ENCODE measurements around the gene RIPK1. TPM values are rescaled to one million over a fixed set of nuclear protein-coding genes. Genes with fewer than 3 reads are reported as not detected.
"Not testable (repeated sequence)": the region's sequence is repeated elsewhere in the genome, so short reads cannot be mapped to it uniquely, and the experiment has no call there.

RIPK1 gene
- total RNA-seq, 1 donor from 2014 or later = 29.1 TPM

DNA sequence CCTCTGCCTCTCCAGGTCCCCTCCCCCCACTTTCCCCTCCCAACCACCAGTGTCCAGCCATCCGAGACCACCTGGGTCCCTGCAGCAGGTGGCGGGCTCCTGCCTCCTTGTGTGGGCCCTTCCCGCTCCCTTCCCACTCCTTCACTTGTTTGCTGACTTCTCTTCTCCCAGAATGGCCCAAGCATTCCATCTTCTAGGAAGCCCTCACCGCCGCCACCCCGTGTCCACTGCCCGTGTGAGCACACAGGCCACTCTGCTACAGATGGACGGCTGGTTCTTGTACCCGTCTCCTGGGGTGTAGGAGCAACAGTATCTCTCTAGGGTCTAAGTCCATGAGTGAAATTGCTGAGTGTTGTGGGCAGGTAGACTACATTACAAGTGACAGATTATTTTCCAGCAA, 65.2 kb downstream of the RIPK1 start:
- no peak for DNase-seq (ENCODE audit: low spot score)

DNA sequence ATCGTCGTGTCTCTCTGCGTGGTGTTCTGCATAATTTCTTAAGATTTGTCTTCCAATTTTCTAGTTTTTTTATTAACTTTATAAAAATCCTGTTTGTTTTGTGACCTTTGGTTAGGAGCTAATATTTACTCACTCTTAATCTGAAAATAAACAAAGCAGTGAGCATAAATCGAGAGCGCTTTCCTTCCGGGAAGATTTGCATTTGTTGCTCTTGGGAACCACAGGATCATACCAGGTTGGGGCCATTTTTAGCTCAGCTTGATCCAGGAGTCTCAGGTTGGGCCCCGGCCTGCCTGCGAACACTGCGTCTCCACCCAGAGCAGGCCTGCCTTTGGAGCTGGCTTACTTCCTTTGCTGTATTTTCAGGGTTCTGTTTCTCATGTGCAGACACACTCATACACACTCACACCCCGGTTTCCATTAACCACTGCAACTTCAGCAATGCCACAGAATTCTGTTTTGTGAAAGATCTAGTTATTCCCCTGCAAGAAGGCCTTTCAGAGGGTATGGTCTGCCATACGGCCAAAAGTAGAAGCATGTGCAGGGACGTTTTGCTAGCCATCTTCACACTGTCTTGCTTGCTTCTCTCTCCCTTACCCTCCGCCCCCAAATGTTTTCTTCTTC, 67.5 kb downstream of the RIPK1 start:
- no peak for DNase-seq (ENCODE audit: low spot score)

DNA sequence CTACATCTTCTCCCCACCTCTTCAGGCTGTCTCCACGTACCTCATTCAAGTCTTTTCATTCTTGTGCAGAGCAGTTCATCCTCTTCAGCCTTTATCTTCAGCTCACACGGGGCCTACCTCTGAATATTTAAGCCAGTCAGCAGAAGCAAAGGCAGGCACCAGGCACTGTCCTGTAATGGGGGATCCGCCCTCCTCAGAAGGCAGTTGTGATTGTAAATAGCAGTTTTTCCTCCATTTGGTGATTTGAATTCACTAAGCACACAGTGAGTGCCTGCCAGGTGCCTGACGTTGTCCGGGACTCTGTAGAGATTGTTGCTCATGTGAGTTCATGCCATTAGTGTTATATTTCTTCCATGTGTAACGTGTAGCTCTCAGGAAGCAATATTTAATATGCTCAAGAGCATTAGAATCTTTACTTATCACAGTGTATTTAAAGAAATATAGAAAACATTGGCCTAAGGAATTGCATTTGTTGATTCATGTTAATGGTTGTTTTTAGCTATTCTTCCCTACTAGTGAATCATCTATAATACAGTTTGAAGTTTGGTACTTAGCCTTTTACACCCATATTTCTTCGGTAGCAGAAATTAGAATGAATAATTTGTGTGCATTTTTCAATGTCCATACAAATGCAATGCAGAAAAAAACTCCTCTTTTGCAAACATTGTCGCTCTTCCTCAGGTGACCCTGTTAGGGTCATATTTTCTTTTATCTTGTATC, 68.2 kb downstream of the RIPK1 start:
- DNase-seq (ENCODE audit: low spot score) = no peak

DNA sequence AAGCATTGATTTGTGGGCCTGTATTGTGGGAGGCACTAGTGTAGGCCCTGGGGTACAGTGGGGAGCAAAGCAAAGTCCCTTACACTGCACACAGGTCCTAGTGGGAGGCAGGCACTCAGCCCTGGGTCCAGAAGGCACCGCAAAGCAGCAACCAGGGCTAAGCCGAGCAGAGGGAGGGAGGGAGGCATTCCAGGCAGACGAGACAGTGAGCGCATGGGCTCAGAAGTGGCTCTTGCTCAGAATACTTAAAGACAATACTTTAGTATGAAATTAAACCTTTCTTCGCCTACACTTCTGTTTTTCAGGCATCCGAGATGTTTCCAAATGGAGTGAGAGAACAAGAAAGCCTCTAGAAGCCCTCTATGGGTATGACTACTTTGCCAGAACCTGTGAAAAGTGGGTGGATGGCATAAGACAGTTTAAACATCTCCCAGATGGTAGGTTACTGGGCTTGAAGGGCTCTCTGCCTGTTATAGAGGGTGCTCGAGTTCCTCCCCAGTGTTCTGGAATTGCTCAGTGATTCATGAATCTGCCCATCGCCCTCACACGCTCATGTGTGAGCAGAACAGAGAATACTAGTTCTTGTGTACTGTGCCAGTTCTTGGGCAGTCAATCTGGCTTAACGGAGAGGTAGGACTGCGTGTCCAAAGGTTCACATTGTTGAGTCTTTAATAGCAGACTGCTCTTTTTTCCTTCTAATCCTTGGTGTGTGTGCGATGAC, 68.9 kb downstream of the RIPK1 start:
- DNase-seq (ENCODE audit: low spot score) = no peak

DNA sequence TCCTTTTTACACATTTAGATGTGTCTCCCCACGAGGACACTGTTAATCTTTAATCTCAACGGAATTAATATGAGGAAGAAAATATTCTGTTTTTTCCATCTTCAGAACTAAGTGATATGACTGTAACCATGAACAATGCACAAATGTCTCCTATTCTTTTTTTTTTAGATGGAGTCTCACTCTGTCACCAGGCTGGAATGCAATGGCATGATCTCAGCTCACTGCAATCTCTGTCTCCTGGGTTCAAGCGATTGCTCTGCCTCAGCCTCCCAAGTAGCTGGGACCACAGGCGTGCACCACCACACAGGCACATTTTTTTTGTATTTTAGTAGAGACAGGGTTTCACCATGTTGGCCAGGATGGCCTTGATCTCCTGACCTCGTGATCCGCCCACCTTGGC, 69.6 kb downstream of the RIPK1 start:
- not testable (repeated sequence) for DNase-seq (ENCODE audit: low spot score)

DNA sequence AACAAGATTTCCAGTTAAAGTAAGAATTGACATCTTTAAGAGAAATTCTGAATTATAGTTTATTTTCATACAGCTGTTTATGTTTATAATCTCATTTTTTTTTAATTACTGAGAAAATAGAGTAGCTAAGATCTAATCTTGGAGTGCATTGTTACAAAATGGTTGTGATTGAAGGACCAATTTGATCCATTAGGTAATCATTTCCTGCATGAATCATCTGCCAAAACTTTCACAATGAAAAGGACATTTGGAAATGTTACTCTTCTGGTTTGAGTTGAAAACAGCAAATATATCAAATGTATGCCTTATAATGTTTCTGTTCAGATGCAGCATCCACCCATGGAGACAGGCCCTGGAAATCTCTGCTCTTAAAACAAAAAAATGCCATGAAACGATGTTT, 70.0 kb downstream of the RIPK1 start:
- no peak for DNase-seq (ENCODE audit: low spot score)

DNA sequence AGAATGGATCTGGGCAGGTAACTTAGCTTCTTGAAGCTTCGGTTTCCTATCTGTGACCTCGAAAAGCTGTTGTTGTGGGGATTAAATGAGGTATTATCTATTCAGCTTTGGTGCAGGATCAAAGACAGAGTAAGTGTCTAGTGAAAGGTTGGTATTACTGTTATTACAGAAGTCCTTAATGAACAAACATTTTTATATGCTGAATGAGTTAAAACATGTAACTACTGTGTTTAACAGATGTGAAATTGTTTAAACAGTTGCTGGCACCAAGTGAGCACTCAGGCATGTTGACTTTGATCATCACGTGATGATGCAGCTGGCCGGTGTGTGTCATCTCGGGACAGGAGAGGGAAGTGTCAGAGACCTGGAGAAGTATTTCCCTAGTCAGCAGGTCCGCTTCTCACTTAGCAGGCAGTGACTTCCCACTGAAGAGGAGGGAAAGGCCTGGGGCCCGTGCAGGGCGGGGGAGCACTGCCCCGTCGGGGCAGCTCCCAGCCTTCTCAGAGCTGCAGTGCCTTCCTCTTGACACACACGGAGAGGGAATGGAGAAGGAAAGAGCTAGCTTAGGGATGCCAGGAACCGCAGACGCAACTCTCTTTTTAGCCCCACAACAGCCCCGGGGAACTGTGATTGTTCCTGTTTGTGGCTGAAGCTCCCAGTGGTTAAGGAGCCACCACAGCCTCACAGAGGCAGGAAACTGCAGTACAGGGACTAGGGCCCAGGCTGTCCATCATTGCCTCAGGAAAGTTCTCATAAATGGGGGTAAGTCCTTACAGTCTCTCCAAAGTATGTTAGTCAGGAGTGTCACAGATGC, 71.0 kb downstream of the RIPK1 start:
- no peak for DNase-seq (ENCODE audit: low spot score)

DNA sequence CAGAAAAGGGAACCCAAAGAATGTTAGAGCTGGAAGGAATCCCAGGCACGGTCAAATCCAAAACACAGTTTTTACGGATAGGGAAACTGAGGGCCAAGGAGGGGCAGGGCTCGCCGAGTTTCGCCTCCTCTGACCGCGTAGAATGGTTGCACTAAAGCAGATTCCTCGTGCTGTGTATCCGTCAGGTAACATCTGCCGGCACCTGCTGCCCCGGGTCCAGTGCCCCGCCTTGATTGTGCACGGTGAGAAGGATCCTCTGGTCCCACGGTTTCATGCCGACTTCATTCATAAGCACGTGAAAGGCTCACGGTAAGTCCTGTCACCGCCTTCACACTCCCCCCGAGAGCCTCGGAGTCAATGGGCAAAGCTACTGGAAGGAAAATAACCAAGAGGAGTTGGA, 71.9 kb downstream of the RIPK1 start:
- no peak for DNase-seq (ENCODE audit: low spot score)

DNA sequence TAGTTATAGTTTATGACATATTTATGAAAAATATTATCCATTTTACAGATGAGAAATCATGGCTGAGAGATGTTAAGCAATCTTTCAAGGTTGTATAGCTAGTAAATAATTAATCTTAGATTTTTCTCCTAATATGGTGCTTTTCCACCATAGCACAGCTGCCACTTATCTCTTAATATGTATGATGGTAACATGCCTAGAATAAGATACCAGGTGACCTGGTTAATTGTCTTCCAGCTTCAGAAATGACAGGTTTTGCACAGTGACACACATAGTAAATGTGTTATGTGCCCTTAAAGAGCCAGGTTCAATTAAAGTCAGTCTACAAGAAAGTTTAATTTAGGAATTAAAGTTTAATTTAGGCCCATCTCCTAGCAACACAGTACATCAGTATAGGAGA, 74.2 kb downstream of the RIPK1 start:
- DNase-seq (ENCODE audit: low spot score) = no peak

DNA sequence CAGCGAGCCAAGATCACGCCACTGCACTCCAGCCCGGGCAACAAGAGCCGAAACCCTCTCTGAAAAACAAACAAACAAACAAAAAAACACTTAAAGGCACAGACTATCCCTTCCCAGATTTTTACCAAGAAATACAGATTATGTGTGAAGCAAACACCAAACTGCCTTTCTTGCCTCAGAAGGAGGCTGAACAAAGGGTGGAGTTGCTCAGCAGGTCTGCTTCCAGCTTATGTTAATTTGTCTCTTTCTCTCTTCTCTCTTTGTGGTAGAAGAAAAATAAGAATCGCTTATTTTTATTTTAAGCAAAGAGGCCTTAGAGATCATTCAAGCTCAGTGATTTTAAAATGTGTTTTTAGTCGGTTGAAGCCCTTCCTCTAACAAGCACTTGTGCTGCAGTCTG, 74.9 kb downstream of the RIPK1 start:
- DNase-seq (ENCODE audit: low spot score) = no peak

DNA sequence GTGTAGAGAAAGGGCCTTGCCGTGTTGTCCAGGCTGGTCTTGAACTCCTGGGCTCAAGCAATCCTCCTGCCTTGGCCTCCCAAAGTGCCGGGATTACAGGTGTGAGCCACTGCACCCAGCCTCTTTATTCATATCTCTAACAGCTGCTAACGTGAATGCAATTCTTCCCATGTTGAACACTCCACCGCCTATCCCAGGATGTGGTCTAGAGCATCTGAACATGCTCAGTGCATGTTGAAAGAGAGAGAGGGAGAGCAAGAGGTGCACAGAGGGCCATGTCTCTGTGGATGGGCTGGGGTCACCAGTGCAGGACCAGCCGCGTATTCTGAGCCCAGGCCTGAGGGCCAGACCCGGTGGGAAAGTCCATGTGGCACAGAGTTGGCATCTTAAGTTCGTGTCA, 76.3 kb downstream of the RIPK1 start:
- no peak for DNase-seq (ENCODE audit: low spot score)

DNA sequence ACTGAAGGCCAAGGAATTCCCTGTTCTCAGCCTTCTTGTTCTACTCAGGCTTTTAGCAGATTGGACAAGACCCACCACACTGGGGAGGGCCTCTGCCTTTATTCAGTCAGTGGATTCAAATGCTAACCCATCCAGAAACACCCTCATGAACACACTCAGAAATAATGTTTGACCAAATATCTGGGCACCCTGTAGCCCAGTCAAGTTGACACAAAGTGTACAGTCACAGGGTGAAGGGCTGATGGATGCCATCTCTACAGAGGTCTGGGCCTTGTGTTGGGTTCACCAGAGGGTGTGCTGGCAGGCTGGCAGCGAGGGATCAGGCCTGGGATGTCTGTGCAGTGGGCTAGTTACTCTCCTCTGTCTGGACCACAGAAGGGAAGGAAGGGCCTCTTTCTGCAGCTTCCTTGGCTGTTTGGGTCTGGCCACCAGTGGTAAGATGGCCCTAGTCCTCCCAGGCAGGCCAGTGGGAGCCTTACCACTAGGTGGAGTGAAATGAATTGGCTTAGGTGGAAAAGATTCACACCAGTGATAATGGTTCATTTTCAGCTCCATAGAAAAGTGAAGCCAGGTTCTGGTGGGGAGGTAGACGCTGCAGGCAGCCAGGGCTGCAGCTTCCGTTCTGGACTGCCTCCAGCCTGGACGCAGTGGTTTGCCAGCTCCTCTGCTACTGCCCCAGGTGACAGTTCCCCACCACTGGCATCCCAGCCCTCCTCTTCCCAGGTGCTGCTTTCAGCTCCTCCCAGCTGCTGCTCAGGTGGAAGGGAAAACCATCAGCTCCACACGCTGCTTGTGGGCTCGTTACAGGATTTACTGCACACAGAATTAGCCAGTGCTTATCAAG, 79.8 kb downstream of the RIPK1 start:
- DNase-seq (ENCODE audit: low spot score) = no peak

DNA sequence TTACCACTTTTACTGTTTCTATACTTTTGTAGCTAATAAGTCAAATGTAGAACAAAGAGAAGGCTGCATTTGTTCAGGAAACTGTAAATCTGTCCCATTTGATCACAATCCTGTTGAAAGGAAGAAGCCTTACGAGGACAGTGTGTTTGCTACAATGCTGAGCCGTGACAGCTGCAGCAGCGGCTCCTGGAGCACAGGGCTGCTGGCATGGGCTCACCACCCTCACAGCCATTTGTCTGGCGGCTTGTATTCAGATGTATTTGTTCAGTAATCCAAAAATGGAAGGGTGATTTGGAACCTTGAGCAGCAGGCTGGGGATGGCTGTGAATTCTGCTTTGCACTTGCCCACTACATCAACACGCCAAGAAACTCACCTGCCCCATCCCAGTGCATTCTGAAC, 83.4 kb downstream of the RIPK1 start:
- DNase-seq (ENCODE audit: low spot score) = no peak

DNA sequence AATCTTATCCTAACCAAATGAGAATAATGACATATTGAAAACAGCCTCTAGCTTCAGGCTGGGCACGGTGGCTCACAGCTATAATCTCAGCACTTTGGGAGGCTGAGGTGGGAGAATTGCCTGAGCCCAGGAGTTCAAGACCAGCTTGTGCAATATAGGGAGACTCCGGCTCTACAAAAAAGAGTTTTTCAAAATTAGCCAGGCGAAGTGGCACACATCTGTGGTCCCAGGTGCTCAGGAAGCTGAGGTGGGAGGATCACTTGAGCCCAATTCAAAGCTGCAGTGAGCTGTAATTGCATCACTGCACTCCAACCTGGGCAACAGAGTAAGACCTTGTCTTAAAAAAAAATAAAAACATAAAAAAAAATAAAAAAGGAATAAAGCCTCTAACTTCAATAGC, 84.4 kb downstream of the RIPK1 start:
- DNase-seq (ENCODE audit: low spot score) = no peak

DNA sequence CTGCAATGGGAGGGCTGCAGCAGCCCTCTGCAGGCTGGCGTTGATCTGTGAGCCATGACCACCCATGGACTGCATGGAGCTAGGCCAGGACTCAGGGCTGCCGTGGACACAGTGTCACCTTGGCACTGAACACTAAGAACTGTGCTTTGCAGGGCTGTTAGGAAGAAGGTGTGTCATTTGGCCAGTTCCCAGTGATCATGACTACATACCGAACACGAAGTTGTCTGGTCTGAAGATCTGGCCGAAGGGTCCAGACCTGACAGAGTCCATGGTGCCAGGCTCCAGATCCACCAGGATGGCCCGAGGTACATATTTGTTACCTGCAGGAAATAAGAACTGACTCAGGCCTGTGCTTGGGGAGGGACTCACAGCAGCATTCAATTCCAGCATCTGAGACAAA, 87.1 kb downstream of the RIPK1 start:
- DNase-seq (ENCODE audit: low spot score) = not testable (repeated sequence)

DNA sequence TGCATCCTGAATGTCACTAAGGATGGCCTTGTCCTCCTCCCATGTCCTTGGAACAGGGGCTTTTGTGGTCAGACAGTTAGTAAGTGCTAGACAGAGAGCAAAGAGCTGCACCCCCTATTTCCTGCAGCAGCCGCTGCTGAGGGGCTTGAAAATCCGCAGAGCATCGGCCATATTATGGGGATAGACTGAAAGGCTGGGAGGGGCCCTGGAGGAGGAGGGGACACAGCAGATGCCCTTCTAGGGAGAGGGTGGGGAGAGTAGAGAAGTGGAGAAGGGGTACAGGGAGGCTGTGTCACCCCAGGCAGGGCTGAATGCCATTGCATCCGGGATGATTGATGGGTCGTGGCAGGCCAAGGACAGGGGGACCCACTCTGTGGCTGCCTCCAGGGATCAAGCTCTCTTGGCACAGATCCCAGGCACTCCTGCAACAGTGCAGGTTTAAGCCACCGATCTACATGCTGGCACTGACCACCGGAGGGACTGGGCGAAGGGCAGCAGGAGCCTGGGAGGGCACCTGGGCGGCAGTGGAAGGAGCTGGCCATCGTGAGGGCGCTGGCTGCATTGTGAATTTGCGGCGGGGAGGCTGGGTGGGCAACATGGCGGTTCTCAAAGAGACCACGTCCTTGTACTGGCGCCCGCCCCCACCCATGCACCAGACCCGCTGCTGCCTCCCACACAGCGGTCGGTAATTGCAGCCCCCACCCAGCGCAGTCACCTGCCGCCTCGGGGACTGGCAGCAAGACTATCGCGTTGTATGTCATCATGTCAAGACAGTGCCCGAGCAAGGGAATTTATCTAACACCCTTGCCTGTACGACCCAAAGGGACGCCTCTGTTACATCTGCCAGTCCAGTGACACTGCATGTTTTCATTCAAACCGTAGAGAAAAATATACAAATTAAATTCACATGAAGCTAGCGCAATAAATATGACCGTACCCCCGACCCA, 88.2 kb downstream of the RIPK1 start:
- not testable (repeated sequence) for DNase-seq (ENCODE audit: low spot score)

DNA sequence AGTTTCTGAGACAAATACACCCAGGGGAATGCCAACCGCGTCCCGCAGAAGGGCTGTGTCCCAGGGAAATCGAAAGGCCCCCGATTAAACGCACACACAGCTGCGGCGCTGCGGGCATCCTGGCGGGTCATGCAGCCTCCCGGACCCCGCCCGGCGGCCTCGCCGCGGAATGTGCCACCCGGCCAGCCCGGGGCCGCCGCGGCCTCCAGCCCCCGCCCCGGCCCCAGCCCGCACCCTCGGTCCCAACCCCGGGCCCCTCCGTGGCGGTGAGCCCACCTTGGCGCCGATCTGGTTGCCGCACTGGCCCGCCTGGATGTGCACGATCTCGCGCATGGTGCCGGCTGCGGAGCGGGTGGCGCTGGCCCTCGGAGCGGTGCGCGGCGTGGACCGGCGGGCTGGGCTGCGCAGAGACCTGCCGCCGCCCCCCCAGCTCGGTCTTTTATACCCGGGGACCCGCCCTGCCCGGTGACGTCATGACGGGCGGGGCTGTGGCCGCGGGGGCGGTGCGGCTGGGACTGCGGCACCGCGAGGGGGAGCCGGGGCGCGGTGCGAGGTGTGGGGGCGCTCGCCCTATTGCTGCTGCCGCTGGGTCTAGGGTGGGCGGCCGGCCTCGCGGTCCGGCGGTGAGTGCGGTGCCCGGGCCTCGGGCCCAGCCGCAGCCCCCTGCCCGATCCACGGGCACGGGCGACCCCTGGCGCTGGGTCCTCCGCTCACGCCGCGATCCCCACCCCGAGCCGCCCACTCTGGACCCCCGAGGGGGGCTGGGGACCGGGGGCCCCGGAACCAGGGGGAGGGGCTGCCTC, 89.0 kb downstream of the RIPK1 start, which contains the start of gene TUBB2A:
Gene TUBB2A, minus strand, starts transcription at position 414 of the 803 bp plus-strand sequence. Its CDS starts 81 bp downstream, at position 333.
- peak; percentile 96 for DNase-seq (ENCODE audit: low spot score)
